H1 (cell line): ENCODE measurements around the gene CDC42EP2. TPM values are rescaled to one million over a fixed set of nuclear protein-coding genes. Genes with fewer than 3 reads are reported as not detected.

Source experiments
- ATF2 ChIP-seq: IDR thresholded peaks from 2 replicates; pipeline ENCODE4 v1.6.1; 2012; ENCODE audit warnings: low read length, inconsistent platforms
- BACH1 ChIP-seq: IDR thresholded peaks from 2 replicates; pipeline ENCODE4 v1.6.1; 2012; ENCODE audit warnings: low read length, improper control_type of control experiment
- CBX5 ChIP-seq: fragments of 300-800, 300-1000 bp; sonication (generic); IDR thresholded peaks from 2 replicates; pipeline ENCODE4 v1.7.1; 2016; ENCODE audit warnings: antibody characterized with exemption, low read length, low read depth
- EGR1 ChIP-seq: IDR thresholded peaks from 2 replicates; pipeline ENCODE4 v1.6.1; 2011; ENCODE audit warnings: low read depth, low read length, borderline replicate concordance
- FOSL1 ChIP-seq: IDR thresholded peaks from 2 replicates; pipeline ENCODE4 v1.6.1; 2011; ENCODE audit warnings: mild to moderate bottlenecking, low read depth, low read length, moderate library complexity; ENCODE audit not compliant: insufficient read depth
- HDAC2 ChIP-seq, 2 experiments: fragments of 300-600 bp in 1 of 2; sonication (generic) in 1 of 2; IDR thresholded peaks; 2 replicates each; pipeline ENCODE4 v1.6.1; 2011 to 2012; ENCODE audit warnings: low read depth in 2 of 2, low read length in 2 of 2, mild to moderate bottlenecking in 2 of 2, moderate library complexity in 2 of 2, borderline replicate concordance in 1 of 2, inconsistent platforms in 1 of 2
- JUN ChIP-seq: IDR thresholded peaks from 2 replicates; pipeline ENCODE4 v1.6.1; 2011; ENCODE audit warnings: low read depth, mild to moderate bottlenecking, improper control_type of control experiment, low read length
- JUND ChIP-seq: IDR thresholded peaks from 2 replicates; pipeline ENCODE4 v1.6.1; 2011; ENCODE audit warnings: mild to moderate bottlenecking, improper control_type of control experiment, low read length
- KDM1A ChIP-seq: fragments of 200-600, 300-600 bp; sonication (generic); IDR thresholded peaks from 2 replicates; pipeline ENCODE4 v1.7.1; 2016; ENCODE audit warnings: mild to moderate bottlenecking, low read length, borderline replicate concordance
- KDM4A ChIP-seq: IDR thresholded peaks from one replicate; pipeline ENCODE4 v1.7.1; 2012; ENCODE audit warnings: low read depth, mild to moderate bottlenecking, moderate library complexity, low read length, inconsistent platforms; ENCODE audit not compliant: severe bottlenecking
- POLR2A ChIP-seq, 2 experiments: IDR thresholded peaks; 1 replicate in 1 of 2; 2 replicates in 1 of 2; pipeline ENCODE4 v1.6.1; 2011; ENCODE audit warnings: low read depth in 2 of 2, low read length in 2 of 2, mild to moderate bottlenecking in 2 of 2; ENCODE audit errors: control extremely low read depth in 1 of 2
- POLR2AphosphoS5 ChIP-seq: IDR thresholded peaks from 2 replicates; pipeline ENCODE4 v1.6.1; 2011; ENCODE audit warnings: low read depth, low read length
- SAP30 ChIP-seq: fragments of 300-600 bp; sonication (generic); IDR thresholded peaks from 2 replicates; pipeline ENCODE4 v1.7.1; 2012; ENCODE audit warnings: low read length, moderate library complexity, mild to moderate bottlenecking, inconsistent platforms; ENCODE audit not compliant: insufficient read depth, insufficient replicate concordance
- SIN3A ChIP-seq, 2 experiments: IDR thresholded peaks in 1 of 2; conservative IDR thresholded peaks in 1 of 2; 2 replicates each; pipeline ENCODE4 v1.6.1; 2011 to 2012; ENCODE audit warnings: low read length in 2 of 2, improper control_type of control experiment in 1 of 2, low read depth in 1 of 2, mild to moderate bottlenecking in 1 of 2
- SIX5 ChIP-seq: IDR thresholded peaks from 2 replicates; pipeline ENCODE4 v1.6.1; 2011; ENCODE audit warnings: mild to moderate bottlenecking, low read depth, low read length
- SRF ChIP-seq: IDR thresholded peaks from 2 replicates; pipeline ENCODE4 v1.6.1; 2011; ENCODE audit warnings: mild to moderate bottlenecking, low read depth, low read length, moderate library complexity
- SUZ12 ChIP-seq: fragments of 200-600 bp; sonication (generic); IDR thresholded peaks from 2 replicates; pipeline ENCODE4 v1.6.1; 2012; ENCODE audit warnings: mild to moderate bottlenecking, inconsistent platforms, low read length, moderate library complexity, mixed read lengths
- TAF7 ChIP-seq: optimal IDR thresholded peaks from 2 replicates; pipeline ENCODE3; 2011; ENCODE audit warnings: low read depth, mild to moderate bottlenecking, inconsistent platforms, low read length, moderate library complexity, borderline replicate concordance
- TCF12 ChIP-seq: IDR thresholded peaks from 2 replicates; pipeline ENCODE4 v1.6.1; 2011; ENCODE audit warnings: low read depth, mild to moderate bottlenecking, low read length
- TEAD4 ChIP-seq: IDR thresholded peaks from 2 replicates; pipeline ENCODE4 v1.6.1; 2012; ENCODE audit warnings: low read depth, low read length, inconsistent platforms, mixed read lengths
- YY1 ChIP-seq: IDR thresholded peaks from 2 replicates; pipeline ENCODE4 v1.6.1; 2011; ENCODE audit warnings: low read depth, mild to moderate bottlenecking, low read length
- ZNF274 ChIP-seq: IDR thresholded peaks from 2 replicates; pipeline ENCODE4 v1.7.0; 2012; ENCODE audit warnings: low read length, borderline replicate concordance; ENCODE audit errors: extremely low read depth
- polyA plus RNA-seq, 7 experiments: library from polyadenylated mRNA; depleted of rRNA in 3 of 7; stranded (reverse) in 5 of 7; unstranded in 2 of 7; fragments of >200 nt in 5 of 7; fragments of 200-250 nt in 2 of 7; gene quantifications; 1 replicate in 5 of 7; 2 replicates in 1 of 7; 4 replicates in 1 of 7; pipeline versions ENCODE4 v1.2.1 to v1.2.3, GENCODE V29; 2011 to 2013; ENCODE audit warnings: missing spikeins in 2 of 7, mixed read lengths in 2 of 7
- total RNA-seq: library from RNA; stranded (reverse); fragmentation: NEBNext Ultra II Directional; extraction: Animal tissue kit (Norgen Biotek cat#: 25700); gene quantifications from 2 replicates; pipeline ENCODE4 v1.2.1, GENCODE V29; 2021

CDC42EP2 gene
- total and polyA plus RNA-seq, 2 of the 8 experiments (the other 6 are each of a cell fraction or from before 2014, with no cell fraction given): 11.8 to 13.3 TPM

DNA sequence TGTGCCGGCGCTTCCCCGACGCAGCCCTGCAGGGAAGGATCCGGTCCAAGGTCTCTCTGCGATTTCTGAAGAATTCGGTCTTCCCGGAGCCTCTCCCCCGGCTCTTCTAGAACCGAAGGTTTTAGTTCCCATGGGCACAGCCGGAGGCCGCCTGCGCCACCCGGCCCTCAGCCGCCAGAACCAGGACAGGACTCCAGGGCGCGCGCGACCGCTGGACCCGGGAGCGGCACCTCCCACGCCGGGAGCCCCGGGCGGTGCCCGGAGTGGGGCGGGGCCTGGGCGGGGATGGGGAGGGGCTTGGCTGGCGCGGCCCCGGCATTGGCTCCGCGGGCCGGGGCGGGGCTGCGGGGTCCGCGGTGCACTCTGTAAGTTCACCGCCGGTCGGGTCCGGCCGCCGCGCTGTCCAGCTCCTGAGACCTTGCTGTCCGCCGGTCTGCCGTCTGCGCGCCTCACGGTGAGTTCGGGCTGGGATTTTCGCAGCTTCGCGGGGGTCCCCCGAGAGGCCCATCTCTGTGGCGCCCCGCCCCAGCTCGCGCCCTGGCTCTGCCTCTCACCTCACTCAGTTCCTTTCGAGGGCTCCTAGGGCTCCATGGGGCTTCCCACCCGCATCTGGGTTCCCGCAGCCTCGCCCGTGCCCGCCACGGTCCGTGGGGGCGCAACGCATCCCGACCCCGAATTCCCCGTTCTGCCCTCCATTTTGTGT is at the start of gene CDC42EP2 (continued):
- TF ChIP-seq KDM4A: peak; percentile 19
- no peak for TF ChIP-seq TEAD4
- 0 out of 4 replicates have a peak, but pooled peaks of 1 of the 2 experiments have one; percentile 9 for TF ChIP-seq HDAC2 (IDR thresholded peaks at IDR 0.05; ENCODE audit: borderline replicate concordance in 1 of 2, low read depth in 2 of 2, low read length in 2 of 2)
- TF ChIP-seq TAF7: no peak
- TF ChIP-seq ATF2: no peak
- TF ChIP-seq TCF12: no peak
- no peak for TF ChIP-seq SIX5
- peak; percentile 35; the same call in 1 of the 2 replicates for TF ChIP-seq BACH1
- TF ChIP-seq CBX5: no peak
- TF ChIP-seq ZNF274: no peak
- TF ChIP-seq FOSL1: 0 out of 2 replicates have a peak, but pooled peaks have one; percentile 46
- TF ChIP-seq SRF: no peak
- peak; percentile 77 for TF ChIP-seq POLR2AphosphoS5
- no peak for TF ChIP-seq JUN
- no peak for TF ChIP-seq JUND
- no peak for TF ChIP-seq SAP30
- TF ChIP-seq YY1: no peak
- TF ChIP-seq EGR1: no peak
- peak; percentile 55 to 67; a peak in 2 of 3 replicates for TF ChIP-seq POLR2A (IDR thresholded peaks at IDR 0.05; ENCODE audit: control extremely low read depth in 1 of 2, low read depth in 2 of 2, low read length in 2 of 2)
- no peak for TF ChIP-seq SUZ12
- no peak for TF ChIP-seq KDM1A
- 0 out of 4 replicates have a peak, but pooled peaks have one; percentile 24 to 32 for TF ChIP-seq SIN3A (conservative IDR thresholded peaks at IDR 0.05 in 1 of 2, IDR thresholded peaks at IDR 0.05 in 1 of 2; ENCODE audit: low read depth in 1 of 2, low read length in 2 of 2)
- TF ChIP-seq, all 59 proteins: peak for 9
